GM23248 (cell line): Measurements from ENCODE around the gene CASZ1. TPM values are rescaled to one million over a fixed set of nuclear protein-coding genes. Genes with fewer than 3 reads are reported as not detected.

Experiments
- DNase-seq: peaks from one replicate; pipeline ENCODE4 v3.0.0-alpha.2; 2015
- H2AFZ ChIP-seq: fragments of 200-600 bp; sonication (generic); 2 replicates; pipeline ENCODE4 v1.6.1; 2016; ENCODE audit warnings: antibody characterized with exemption
- H3F3A ChIP-seq: fragments of 200-600 bp; sonication (generic); 2 replicates; pipeline ENCODE4 v1.6.1; 2016; ENCODE audit warnings: mild to moderate bottlenecking, antibody characterized with exemption, mixed run types; ENCODE audit not compliant: insufficient read depth
- H3K27ac ChIP-seq: fragments of 200-600 bp; sonication (generic); 2 replicates; pipeline ENCODE4 v1.5.1; 2016; ENCODE audit warnings: mild to moderate bottlenecking
- H3K27me3 ChIP-seq: fragments of 200-600 bp; sonication (generic); replicated peaks from 2 replicates; pipeline ENCODE4 v1.6.1; 2016; ENCODE audit warnings: mild to moderate bottlenecking; ENCODE audit not compliant: insufficient read depth
- H3K36me3 ChIP-seq: fragments of 200-600 bp; sonication (generic); 2 replicates; pipeline ENCODE4 v1.6.1; 2016; ENCODE audit warnings: low read depth, mild to moderate bottlenecking
- H3K4me1 ChIP-seq: fragments of 200-600 bp; sonication (generic); 2 replicates; pipeline ENCODE4 v1.6.1; 2016; ENCODE audit warnings: mild to moderate bottlenecking; ENCODE audit not compliant: insufficient read depth
- H3K4me2 ChIP-seq: fragments of 200-600 bp; sonication (generic); one replicate; pipeline ENCODE4 v1.6.1; 2016; ENCODE audit warnings: mild to moderate bottlenecking; ENCODE audit not compliant: unreplicated experiment
- H3K4me3 ChIP-seq: fragments of 200-600 bp; sonication (generic); 2 replicates; pipeline ENCODE4 v1.5.1; 2016; ENCODE audit warnings: mild to moderate bottlenecking
- H3K79me2 ChIP-seq: fragments of 200-600 bp; sonication (generic); 2 replicates; pipeline ENCODE4 v1.6.1; 2016; ENCODE audit warnings: mild to moderate bottlenecking; ENCODE audit not compliant: insufficient read depth
- H3K9ac ChIP-seq: fragments of 200-600 bp; sonication (generic); 2 replicates; pipeline ENCODE4 v1.6.1; 2016; ENCODE audit warnings: mild to moderate bottlenecking
- H3K9me2 ChIP-seq: fragments of 200-600 bp; sonication (generic); 2 replicates; pipeline ENCODE4 v1.6.1; 2016; ENCODE audit warnings: mixed run types, mild to moderate bottlenecking, moderate library complexity; ENCODE audit not compliant: insufficient read depth
- H3K9me3 ChIP-seq: fragments of 200-600 bp; sonication (generic); one replicate; pipeline ENCODE4 v1.6.1; 2017; ENCODE audit warnings: low read depth
- H4K20me1 ChIP-seq: fragments of 200-600 bp; sonication (generic); 2 replicates; pipeline ENCODE4 v1.6.0; 2016; ENCODE audit not compliant: insufficient read depth
- EZH2 ChIP-seq: fragments of 200-600 bp; sonication (generic); IDR thresholded peaks from 2 replicates; pipeline ENCODE4 v1.6.1; 2018; ENCODE audit warnings: antibody characterized with exemption, mild to moderate bottlenecking; ENCODE audit not compliant: insufficient read depth, poor library complexity, severe bottlenecking
- EZH2phosphoT487 ChIP-seq: fragments of 200-600 bp; sonication (generic); IDR thresholded peaks from 2 replicates; pipeline ENCODE4 v1.6.1; 2018; ENCODE audit warnings: antibody characterized with exemption, moderate library complexity, mild to moderate bottlenecking, low read depth; ENCODE audit not compliant: insufficient read depth
- WGBS, 2 experiments: methylation state at CpG; one replicate each; pipeline ENCODE4 v1.1.6; 2015 to 2017; ENCODE audit warnings: low lambda C conversion rate in 2 of 2, low coverage in 1 of 2; ENCODE audit errors: missing lambda C conversion rate in 2 of 2; 5-methylcytosine and 5-hydroxymethylcytosine counted together
- in situ Hi-C: fragments of 300-500 bp; cut with MboI; formaldehyde crosslinking; loops from 2 replicates; pipeline ENCODE4 v1.15.0; 2020
- polyA plus RNA-seq: library from polyadenylated mRNA; unstranded; fragments of >200 nt; fragmentation: Nextera tagmentation; extraction: Ambion mirVana; gene quantifications from 2 replicates; pipeline ENCODE4 v1.2.1, GENCODE V29; 2016
- total RNA-seq: library from RNA; depleted of rRNA; stranded (reverse); fragments of >200 nt; shearing (Covaris generic); gene quantifications from 2 replicates; pipeline ENCODE4 v1.2.3, GENCODE V29; 2014

Gene CASZ1
- total and polyA plus RNA-seq, 2 experiments from 2014 or later: 0.11 to 0.54 TPM

DNA sequence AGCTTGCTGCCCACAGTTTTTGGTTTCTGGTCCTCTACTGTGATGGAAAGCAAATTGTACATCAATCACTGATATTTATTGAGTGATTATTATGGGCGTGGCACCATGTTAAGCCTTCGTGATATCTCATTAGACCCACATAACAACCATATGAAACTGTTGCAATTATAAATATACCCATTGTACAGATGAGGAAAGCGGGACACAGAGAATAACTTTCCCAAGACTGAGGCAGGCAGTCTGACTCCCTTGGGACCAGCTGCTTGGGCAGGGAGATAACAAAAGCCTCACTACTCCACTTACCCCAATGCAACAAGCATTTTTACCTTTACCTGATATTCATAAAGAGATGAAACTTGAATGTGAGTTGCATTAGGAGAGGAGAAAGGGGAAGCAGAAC is 4.3 kb upstream of the CASZ1 start:
- no peak overlapping the region for H3K4me2 ChIP-seq
- H3K4me3 ChIP-seq: no peak overlapping the region
- no peak for TF ChIP-seq EZH2phosphoT487
- TF ChIP-seq EZH2: no peak
- H3K36me3 ChIP-seq: no peaks in the 10 kb centered on the region
- no peak overlapping the region for H3K9ac ChIP-seq
- H3K9me3 ChIP-seq: no peaks in the 10 kb centered on the region
- H3K27me3 ChIP-seq: peaks cover 48% of the 10 kb centered on the region
- no peaks in the 10 kb centered on the region for H3K4me1 ChIP-seq
- H4K20me1 ChIP-seq: no peaks in the 10 kb centered on the region
- H3K27ac ChIP-seq: no peak overlapping the region
- H3F3A ChIP-seq: no peaks in the 10 kb centered on the region
- H3K9me2 ChIP-seq: no peaks in the 10 kb centered on the region
- no peak overlapping the region for H2AFZ ChIP-seq
- no peak for DNase-seq
- in situ Hi-C loops: no loop called here
- 31 to 37% methylated on average over 3 of the region's 3 CpGs for WGBS, 2 experiments
- no peaks in the 10 kb centered on the region for H3K79me2 ChIP-seq

DNA sequence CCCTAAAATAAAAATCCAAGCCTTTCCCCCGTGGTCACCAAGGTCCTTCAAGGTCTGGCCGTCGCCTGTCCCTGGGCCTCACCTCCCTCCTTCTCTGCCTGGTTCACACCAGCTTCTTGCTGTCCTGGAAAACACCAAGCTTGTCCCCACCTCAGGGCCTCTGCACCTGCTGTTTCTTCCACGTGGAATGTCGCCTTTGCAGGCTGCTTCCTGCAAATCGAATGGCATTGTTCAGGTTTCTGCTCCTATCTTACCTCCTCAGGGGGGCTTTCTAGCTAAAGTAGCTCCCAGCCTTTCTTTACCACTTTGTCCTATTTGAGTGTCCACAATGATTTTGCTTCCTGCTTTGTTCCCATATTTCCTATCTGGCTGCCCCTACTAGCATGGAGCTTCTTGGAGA is 3.3 kb upstream of the CASZ1 start:
- Histone ChIP-seq H3K9ac (no peak overlapping the region), H3K27me3 (peaks cover 49% of the 10 kb centered on the region), H3K4me2 (no peak overlapping the region), H3K4me3 (no peak overlapping the region), H3K36me3 (no peaks in the 10 kb centered on the region), H3K9me2 (no peaks in the 10 kb centered on the region), H4K20me1 (no peaks in the 10 kb centered on the region), H2AFZ (no peak overlapping the region), H3K27ac (no peak overlapping the region), H3K4me1 (no peaks in the 10 kb centered on the region), H3F3A (no peaks in the 10 kb centered on the region), H3K9me3 (no peaks in the 10 kb centered on the region), H3K79me2 (no peaks in the 10 kb centered on the region)
- in situ Hi-C loops: no loop called here
- no peak for DNase-seq
- WGBS, 2 experiments: 31 to 50% methylated on average over 6 of the region's 6 CpGs
- TF ChIP-seq EZH2phosphoT487 (no peak), EZH2 (no peak)

DNA sequence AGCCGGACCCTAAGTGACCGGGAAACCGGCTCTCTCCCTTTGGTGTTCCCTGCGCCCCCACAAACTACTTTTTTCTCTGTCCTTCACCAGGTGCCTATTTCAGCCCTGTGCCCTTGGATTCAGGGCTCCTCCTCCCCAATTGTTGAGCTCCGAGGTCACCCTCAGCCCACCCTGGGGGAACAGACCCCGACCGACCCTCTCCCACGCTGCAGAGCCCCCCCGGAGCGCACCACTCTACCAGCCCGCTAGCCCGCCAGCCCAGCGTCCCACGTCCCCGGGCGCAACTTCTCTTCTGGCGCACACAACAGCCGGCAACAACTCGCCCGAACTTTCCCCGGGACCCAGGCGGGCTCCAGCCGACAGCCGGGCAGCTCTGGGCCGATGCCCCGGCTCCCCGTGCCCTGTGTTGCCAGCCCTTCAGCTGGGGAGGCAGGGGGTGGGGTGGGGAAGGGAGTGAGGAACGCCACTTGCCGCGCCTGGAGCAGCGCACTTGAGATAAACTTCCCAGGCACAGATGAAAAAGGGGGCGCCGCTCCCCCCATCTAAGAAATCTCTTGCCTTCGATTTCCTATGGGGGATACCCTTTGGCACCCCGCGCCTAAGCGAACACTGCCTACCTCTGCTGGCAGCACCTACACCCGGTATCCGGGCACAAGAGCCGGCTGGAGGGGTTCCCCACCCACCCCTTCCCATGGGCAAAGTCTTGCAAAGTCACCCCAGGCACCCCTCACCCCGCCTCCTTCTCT is 997 bp downstream of the CASZ1 start:
- no peaks in the 10 kb centered on the region for H3F3A ChIP-seq
- peaks cover 53% of the 10 kb centered on the region for H3K27me3 ChIP-seq
- H3K79me2 ChIP-seq: no peaks in the 10 kb centered on the region
- H3K9ac ChIP-seq: no peak overlapping the region
- peak overlapping the region; percentile 47 for H3K4me2 ChIP-seq
- peak; percentile 42 for DNase-seq
- no peaks in the 10 kb centered on the region for H3K9me2 ChIP-seq
- no peaks in the 10 kb centered on the region for H3K4me1 ChIP-seq
- TF ChIP-seq EZH2phosphoT487 (peak; percentile 86; the same call in 1 of the 2 replicates), EZH2 (peak; percentile 82)
- in situ Hi-C loops: no loop called here
- 1 to 2% methylated on average over 37 to 41 of the region's 41 CpGs for WGBS, 2 experiments
- no peak overlapping the region for H2AFZ ChIP-seq
- H3K27ac ChIP-seq: no peak overlapping the region
- peak overlapping the region; percentile 67 for H3K4me3 ChIP-seq
- no peaks in the 10 kb centered on the region for H4K20me1 ChIP-seq
- no peaks in the 10 kb centered on the region for H3K36me3 ChIP-seq
- H3K9me3 ChIP-seq: no peaks in the 10 kb centered on the region

DNA sequence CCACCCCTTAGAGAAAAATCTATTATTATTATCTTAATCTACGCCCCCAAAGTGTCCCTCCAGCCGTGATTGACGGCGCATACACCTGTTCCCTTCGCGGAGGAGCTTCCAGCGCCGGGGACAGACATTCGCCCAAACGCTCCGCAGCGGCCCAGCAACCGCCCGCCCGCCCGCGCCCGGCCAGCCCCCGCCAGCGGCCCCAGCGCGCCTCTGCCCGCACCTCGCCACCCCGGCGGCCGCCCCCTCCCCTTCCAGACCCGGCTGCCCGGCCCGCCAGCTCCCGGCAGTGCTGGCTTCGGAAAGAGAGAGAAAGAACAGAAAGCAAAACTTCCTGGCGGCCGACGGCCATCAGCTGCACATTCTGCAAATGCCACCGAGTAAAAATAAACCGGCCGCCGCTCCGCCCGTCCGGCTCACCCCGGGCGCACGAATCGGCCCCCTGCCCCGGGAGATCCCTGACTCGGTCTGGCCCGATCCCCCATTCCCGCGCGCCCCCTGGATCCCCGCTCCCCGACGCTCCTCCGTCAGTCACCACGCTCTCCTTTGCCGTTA is 1.6 kb downstream of the CASZ1 start:
- Histone ChIP-seq H3K9me3 (no peaks in the 10 kb centered on the region), H3K27ac (no peak overlapping the region), H2AFZ (no peak overlapping the region), H3K4me2 (peak overlapping the region; percentile 47), H4K20me1 (no peaks in the 10 kb centered on the region), H3K9me2 (no peaks in the 10 kb centered on the region), H3K36me3 (no peaks in the 10 kb centered on the region), H3F3A (no peaks in the 10 kb centered on the region), H3K4me3 (peak overlapping the region; percentile 67), H3K79me2 (no peaks in the 10 kb centered on the region), H3K27me3 (peaks cover 54% of the 10 kb centered on the region), H3K4me1 (no peaks in the 10 kb centered on the region), H3K9ac (no peak overlapping the region)
- in situ Hi-C loops: no loop called here
- 1 to 6% methylated on average over 16 to 38 of the region's 58 CpGs for WGBS, 2 experiments
- no peak for TF ChIP-seq EZH2
- no peak for TF ChIP-seq EZH2phosphoT487
- peak; percentile 38 for DNase-seq
